GM23248 (cell line): Measurements from ENCODE around the gene LMOD1. TPM values are rescaled to one million over a fixed set of nuclear protein-coding genes. Genes with fewer than 3 reads are reported as not detected.

ENCODE experiments used
- DNase-seq: peaks from one replicate; pipeline ENCODE4 v3.0.0-alpha.2; 2015
- H2AFZ ChIP-seq: fragments of 200-600 bp; sonication (generic); 2 replicates; pipeline ENCODE4 v1.6.1; 2016; ENCODE audit warnings: antibody characterized with exemption
- H3F3A ChIP-seq: fragments of 200-600 bp; sonication (generic); 2 replicates; pipeline ENCODE4 v1.6.1; 2016; ENCODE audit warnings: mild to moderate bottlenecking, antibody characterized with exemption, mixed run types; ENCODE audit not compliant: insufficient read depth
- H3K27ac ChIP-seq: fragments of 200-600 bp; sonication (generic); 2 replicates; pipeline ENCODE4 v1.5.1; 2016; ENCODE audit warnings: mild to moderate bottlenecking
- H3K27me3 ChIP-seq: fragments of 200-600 bp; sonication (generic); replicated peaks from 2 replicates; pipeline ENCODE4 v1.6.1; 2016; ENCODE audit warnings: mild to moderate bottlenecking; ENCODE audit not compliant: insufficient read depth
- H3K36me3 ChIP-seq: fragments of 200-600 bp; sonication (generic); 2 replicates; pipeline ENCODE4 v1.6.1; 2016; ENCODE audit warnings: low read depth, mild to moderate bottlenecking
- H3K4me1 ChIP-seq: fragments of 200-600 bp; sonication (generic); 2 replicates; pipeline ENCODE4 v1.6.1; 2016; ENCODE audit warnings: mild to moderate bottlenecking; ENCODE audit not compliant: insufficient read depth
- H3K4me2 ChIP-seq: fragments of 200-600 bp; sonication (generic); one replicate; pipeline ENCODE4 v1.6.1; 2016; ENCODE audit warnings: mild to moderate bottlenecking; ENCODE audit not compliant: unreplicated experiment
- H3K4me3 ChIP-seq: fragments of 200-600 bp; sonication (generic); 2 replicates; pipeline ENCODE4 v1.5.1; 2016; ENCODE audit warnings: mild to moderate bottlenecking
- H3K79me2 ChIP-seq: fragments of 200-600 bp; sonication (generic); 2 replicates; pipeline ENCODE4 v1.6.1; 2016; ENCODE audit warnings: mild to moderate bottlenecking; ENCODE audit not compliant: insufficient read depth
- H3K9ac ChIP-seq: fragments of 200-600 bp; sonication (generic); 2 replicates; pipeline ENCODE4 v1.6.1; 2016; ENCODE audit warnings: mild to moderate bottlenecking
- H3K9me2 ChIP-seq: fragments of 200-600 bp; sonication (generic); 2 replicates; pipeline ENCODE4 v1.6.1; 2016; ENCODE audit warnings: mixed run types, mild to moderate bottlenecking, moderate library complexity; ENCODE audit not compliant: insufficient read depth
- H3K9me3 ChIP-seq: fragments of 200-600 bp; sonication (generic); one replicate; pipeline ENCODE4 v1.6.1; 2017; ENCODE audit warnings: low read depth
- H4K20me1 ChIP-seq: fragments of 200-600 bp; sonication (generic); 2 replicates; pipeline ENCODE4 v1.6.0; 2016; ENCODE audit not compliant: insufficient read depth
- EZH2 ChIP-seq: fragments of 200-600 bp; sonication (generic); IDR thresholded peaks from 2 replicates; pipeline ENCODE4 v1.6.1; 2018; ENCODE audit warnings: antibody characterized with exemption, mild to moderate bottlenecking; ENCODE audit not compliant: insufficient read depth, poor library complexity, severe bottlenecking
- EZH2phosphoT487 ChIP-seq: fragments of 200-600 bp; sonication (generic); IDR thresholded peaks from 2 replicates; pipeline ENCODE4 v1.6.1; 2018; ENCODE audit warnings: antibody characterized with exemption, moderate library complexity, mild to moderate bottlenecking, low read depth; ENCODE audit not compliant: insufficient read depth
- WGBS, 2 experiments: methylation state at CpG; one replicate each; pipeline ENCODE4 v1.1.6; 2015 to 2017; ENCODE audit warnings: low lambda C conversion rate in 2 of 2, low coverage in 1 of 2; ENCODE audit errors: missing lambda C conversion rate in 2 of 2; 5-methylcytosine and 5-hydroxymethylcytosine counted together
- in situ Hi-C: fragments of 300-500 bp; cut with MboI; formaldehyde crosslinking; loops from 2 replicates; pipeline ENCODE4 v1.15.0; 2020
- polyA plus RNA-seq: library from polyadenylated mRNA; unstranded; fragments of >200 nt; fragmentation: Nextera tagmentation; extraction: Ambion mirVana; gene quantifications from 2 replicates; pipeline ENCODE4 v1.2.1, GENCODE V29; 2016
- total RNA-seq: library from RNA; depleted of rRNA; stranded (reverse); fragments of >200 nt; shearing (Covaris generic); gene quantifications from 2 replicates; pipeline ENCODE4 v1.2.3, GENCODE V29; 2014

Gene LMOD1
- total and polyA plus RNA-seq, 2 experiments from 2014 or later = 6.1 to 7.8 TPM

DNA sequence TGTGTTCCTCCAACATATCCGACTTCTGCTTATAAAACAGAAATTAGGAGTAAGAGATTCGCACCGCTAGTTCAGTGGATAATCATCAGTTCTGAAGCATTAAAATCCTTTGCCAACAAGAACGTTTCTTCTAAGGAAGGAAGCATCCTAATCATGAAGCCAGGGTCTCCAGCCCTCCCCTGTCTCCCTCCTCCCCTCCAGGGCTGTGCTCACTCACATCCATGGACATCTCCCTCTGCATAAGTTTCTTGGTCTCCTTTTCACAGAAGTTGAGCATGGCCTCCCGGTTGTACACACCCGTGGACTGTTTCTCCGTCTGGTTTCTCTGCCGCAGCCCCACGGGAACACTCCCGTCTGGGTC lies 505 bp downstream of the LMOD1 start:
- Histone ChIP-seq H3K36me3 (no peaks in the 10 kb centered on the region), H2AFZ (peak overlapping the region; percentile 92), H3K9me2 (no peaks in the 10 kb centered on the region), H3K9me3 (no peaks in the 10 kb centered on the region), H3K4me2 (peak overlapping the region; percentile 96), H3F3A (peaks cover 15% of the 10 kb centered on the region), H3K27ac (peak overlapping the region; percentile 10; the same call in 1 of the 2 replicates), H4K20me1 (no peaks in the 10 kb centered on the region), H3K79me2 (peaks cover 26% of the 10 kb centered on the region), H3K27me3 (no peaks in the 10 kb centered on the region), H3K9ac (peak overlapping the region; percentile 74), H3K4me1 (peaks cover 26% of the 10 kb centered on the region), H3K4me3 (peak overlapping the region; percentile 85)
- 1 to 4% methylated on average over 10 of the region's 10 CpGs for WGBS, 2 experiments
- TF ChIP-seq EZH2 (no peak), EZH2phosphoT487 (no peak)
- in situ Hi-C loops = no loop called here
- peak; percentile 41 for DNase-seq

DNA sequence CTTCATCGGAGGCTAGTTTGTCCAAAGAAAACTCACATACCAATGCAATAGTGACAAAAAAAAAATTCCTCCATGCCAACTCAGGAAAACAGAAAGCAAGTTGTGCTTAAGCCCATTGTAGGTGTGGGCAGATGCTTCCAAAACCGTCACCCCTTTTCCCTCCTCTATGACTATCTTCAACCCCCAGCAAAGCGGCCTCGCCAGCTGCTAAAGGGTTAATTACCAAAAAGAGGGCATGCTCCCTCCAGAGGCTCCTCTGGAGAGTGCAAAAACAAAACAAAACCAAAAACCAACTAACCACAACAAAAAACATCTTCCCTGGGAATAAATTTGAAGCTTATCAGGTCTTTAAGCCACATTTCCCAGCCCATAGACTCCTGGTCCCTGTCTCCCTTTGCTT lies 1.2 kb downstream of the LMOD1 start:
- Histone ChIP-seq H3K4me1 (peaks cover 26% of the 10 kb centered on the region), H3K9ac (peak overlapping the region; percentile 74), H3K9me2 (no peaks in the 10 kb centered on the region), H3K9me3 (no peaks in the 10 kb centered on the region), H3K79me2 (peaks cover 26% of the 10 kb centered on the region), H3F3A (peaks cover 15% of the 10 kb centered on the region), H2AFZ (peak overlapping the region; percentile 92; the same call in 1 of the 2 replicates), H3K4me2 (peak overlapping the region; percentile 96), H3K36me3 (no peaks in the 10 kb centered on the region), H3K27ac (no peak overlapping the region), H4K20me1 (no peaks in the 10 kb centered on the region), H3K4me3 (peak overlapping the region; percentile 85), H3K27me3 (no peaks in the 10 kb centered on the region)
- DNase-seq = peak; percentile 55
- no peak for TF ChIP-seq EZH2phosphoT487
- no peak for TF ChIP-seq EZH2
- in situ Hi-C loops = no loop called here
- 51 to 54% methylated on average over 4 of the region's 4 CpGs for WGBS, 2 experiments

DNA sequence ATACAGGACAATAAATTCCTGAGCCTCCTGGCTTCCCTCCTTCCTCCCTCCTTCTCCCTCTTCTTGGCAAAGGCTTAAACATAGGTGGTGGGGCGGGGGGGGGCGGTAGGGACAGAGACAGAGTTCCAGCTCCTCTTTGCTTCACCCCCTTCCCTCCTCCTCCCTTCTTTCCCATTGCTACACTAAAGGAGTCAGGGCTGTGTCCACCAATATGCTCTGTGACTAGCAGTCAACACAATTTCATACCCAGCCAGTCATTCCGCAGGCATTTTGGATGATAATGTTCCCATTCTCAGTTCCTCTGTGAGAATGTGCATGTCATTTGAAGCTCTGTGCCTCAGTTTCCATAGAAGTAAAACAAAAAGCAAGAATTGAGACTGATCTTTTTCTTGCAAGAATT lies 1.7 kb downstream of the LMOD1 start:
- Histone ChIP-seq H3K9me2 (no peaks in the 10 kb centered on the region), H3F3A (peaks cover 15% of the 10 kb centered on the region), H3K4me3 (peak overlapping the region; percentile 85), H3K4me1 (peaks cover 26% of the 10 kb centered on the region), H3K36me3 (no peaks in the 10 kb centered on the region), H3K4me2 (peak overlapping the region; percentile 96), H3K9me3 (no peaks in the 10 kb centered on the region), H3K27me3 (no peaks in the 10 kb centered on the region), H3K79me2 (peaks cover 26% of the 10 kb centered on the region), H2AFZ (no peak overlapping the region), H3K27ac (no peak overlapping the region), H4K20me1 (no peaks in the 10 kb centered on the region), H3K9ac (no peak overlapping the region)
- WGBS, 2 experiments = 28 to 36% methylated on average over 2 of the region's 3 CpGs
- in situ Hi-C loops = no loop called here
- no peak for TF ChIP-seq EZH2
- TF ChIP-seq EZH2phosphoT487 = no peak
- peak; percentile 52 for DNase-seq

DNA sequence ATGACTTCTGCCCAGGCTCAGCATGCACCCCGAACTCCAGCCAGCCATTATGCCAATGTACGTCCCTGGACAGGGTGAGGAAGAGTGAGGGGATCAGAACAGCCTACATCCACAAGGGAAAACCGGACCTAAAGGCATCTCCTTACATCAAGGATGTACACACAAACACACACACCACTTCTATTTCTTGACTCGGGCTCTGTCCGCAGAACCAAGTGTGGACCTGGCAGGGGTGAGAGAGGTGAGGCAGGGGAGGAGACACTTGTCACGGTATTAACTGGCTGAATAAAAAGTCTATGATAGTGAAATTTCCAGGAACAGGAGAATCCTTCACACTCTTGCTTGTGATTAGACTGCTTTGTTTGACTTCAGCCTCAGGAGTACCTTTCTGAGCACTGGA lies 2.3 kb downstream of the LMOD1 start:
- H3K4me2 ChIP-seq = no peak overlapping the region
- no peaks in the 10 kb centered on the region for H3K27me3 ChIP-seq
- no peaks in the 10 kb centered on the region for H3K36me3 ChIP-seq
- H3K9me3 ChIP-seq = no peaks in the 10 kb centered on the region
- H3K9me2 ChIP-seq = no peaks in the 10 kb centered on the region
- H3K9ac ChIP-seq = no peak overlapping the region
- H3K4me1 ChIP-seq = peaks cover 26% of the 10 kb centered on the region
- TF ChIP-seq EZH2phosphoT487 (no peak), EZH2 (no peak)
- no peak overlapping the region for H3K27ac ChIP-seq
- no peaks in the 10 kb centered on the region for H4K20me1 ChIP-seq
- H3F3A ChIP-seq = peaks cover 15% of the 10 kb centered on the region
- no peak overlapping the region for H3K4me3 ChIP-seq
- H3K79me2 ChIP-seq = peaks cover 26% of the 10 kb centered on the region
- in situ Hi-C loops = no loop called here
- DNase-seq = no peak
- WGBS, 2 experiments = 94 to 95% methylated on average over 6 of the region's 6 CpGs
- H2AFZ ChIP-seq = no peak overlapping the region

DNA sequence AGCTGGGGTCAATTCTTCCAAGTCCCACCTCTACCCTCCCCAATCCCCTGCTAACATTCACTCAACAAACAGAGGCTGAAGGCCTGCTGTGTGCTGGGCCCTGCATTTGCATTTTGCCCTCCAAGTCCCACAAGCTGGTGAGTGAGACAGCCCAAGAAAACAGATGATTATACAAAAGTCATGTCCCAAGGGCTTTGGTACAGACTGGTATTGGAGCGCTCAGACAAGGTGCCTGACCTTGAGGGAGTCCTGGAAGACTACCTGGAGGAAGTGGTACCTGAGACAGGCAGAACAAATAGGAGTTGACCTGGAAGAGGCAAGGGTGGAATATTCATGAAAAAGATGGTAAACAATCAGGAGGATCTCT lies 4.2 kb downstream of the LMOD1 start:
- H3K9ac ChIP-seq = no peak overlapping the region
- peak overlapping the region; percentile 24; the same call in 1 of the 2 replicates for H2AFZ ChIP-seq
- no peaks in the 10 kb centered on the region for H3K9me2 ChIP-seq
- H3K79me2 ChIP-seq = peaks cover 26% of the 10 kb centered on the region
- no peak overlapping the region for H3K4me3 ChIP-seq
- H3K36me3 ChIP-seq = no peaks in the 10 kb centered on the region
- H3F3A ChIP-seq = peaks cover 7% of the 10 kb centered on the region
- H4K20me1 ChIP-seq = no peaks in the 10 kb centered on the region
- 94 to 95% methylated on average over 1 of the region's 1 CpG for WGBS, 2 experiments
- TF ChIP-seq EZH2phosphoT487 (no peak), EZH2 (no peak)
- in situ Hi-C loops = no loop called here
- no peak overlapping the region for H3K27ac ChIP-seq
- H3K4me2 ChIP-seq = no peak overlapping the region
- DNase-seq = no peak
- H3K4me1 ChIP-seq = peaks cover 30% of the 10 kb centered on the region
- no peaks in the 10 kb centered on the region for H3K9me3 ChIP-seq
- no peaks in the 10 kb centered on the region for H3K27me3 ChIP-seq
